Activated CD4-positive, alpha-beta T cell treated with anti-CD3 and anti-CD28 coated beads, Interleukin-2, amount 50 U/mL, for 24 hours (primary cell): Measurements from ENCODE around the gene PHF8.

Experiments
- DNase-seq, 2 donors: peaks; one replicate each; pipeline ENCODE4 v3.0.0-alpha.2; 2020; ENCODE audit warnings: low read depth in 1 of 2, low spot score in 1 of 2

PHF8 gene

DNA sequence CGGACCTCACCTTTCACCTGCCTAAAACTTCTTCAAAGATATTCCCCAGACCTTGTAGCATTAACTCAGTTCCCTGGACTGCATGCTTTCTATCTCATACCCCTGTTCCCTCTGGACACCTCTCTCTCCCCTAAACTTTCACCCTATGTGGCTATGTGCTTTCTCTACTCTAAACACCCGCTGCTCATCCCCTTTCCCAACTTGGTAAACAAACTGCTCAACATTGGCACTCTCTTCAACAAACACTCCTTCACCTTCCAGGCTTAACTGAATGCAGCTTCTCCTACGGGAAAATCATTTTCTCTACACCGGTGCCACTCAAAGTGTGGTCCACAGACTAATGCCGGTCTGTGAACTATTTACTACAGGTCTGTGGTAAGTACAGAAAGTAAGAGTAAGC, 19.9 kb downstream of the PHF8 start:
- DNase-seq: no peak

- no peak for DNase-seq
Measured at GRCh38 chrX:54012830-54013500, 31.3 kb downstream of the PHF8 start.

GRCh38 chrX:54007682-54008081, 36.6 kb downstream of the PHF8 start:
- no peak for DNase-seq

GRCh38 chrX:53997724-53998123, 46.5 kb downstream of the PHF8 start:
- no peak for DNase-seq

DNA sequence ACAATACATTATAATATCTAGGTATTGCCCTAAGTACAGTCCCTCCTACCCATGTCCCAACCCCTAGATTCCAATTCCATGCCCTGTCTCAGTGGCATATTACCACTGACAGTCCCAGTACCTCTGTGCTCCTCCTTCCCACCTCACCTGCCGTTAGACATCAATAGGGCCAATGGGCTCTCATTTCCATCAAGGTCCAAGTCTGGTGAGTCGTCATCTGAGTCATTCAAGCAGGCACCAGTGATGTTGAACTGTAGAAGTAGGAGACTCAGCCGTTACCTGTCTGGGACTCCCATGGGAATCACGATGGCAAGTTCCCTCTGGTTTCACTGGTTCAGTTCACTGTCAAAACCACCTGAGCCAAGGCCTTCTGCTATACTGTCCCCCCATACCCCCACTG, 51.7 kb downstream of the PHF8 start:
- no peak for DNase-seq

DNA sequence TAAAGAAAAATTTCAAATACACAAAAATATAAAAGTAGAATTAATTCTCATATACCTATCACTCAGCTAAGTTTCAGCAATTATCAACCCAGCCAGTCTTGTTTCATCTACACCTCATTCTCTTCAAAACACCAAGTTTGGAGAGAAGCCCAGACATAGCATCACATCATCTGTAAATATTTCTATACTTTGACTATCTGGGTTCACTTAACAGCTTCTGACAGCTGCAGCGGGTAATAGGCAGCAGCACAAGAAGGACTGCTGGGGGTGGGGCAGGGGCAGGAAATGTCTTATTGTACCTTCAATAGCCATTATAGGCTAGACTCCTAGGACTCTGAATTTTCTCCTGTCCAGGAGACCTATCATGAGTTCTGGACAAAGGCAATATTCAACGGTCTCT, 54.1 kb downstream of the PHF8 start:
- DNase-seq: no peak

GRCh38 chrX:53984895-53985294, 59.4 kb downstream of the PHF8 start:
- DNase-seq: no peak

DNA sequence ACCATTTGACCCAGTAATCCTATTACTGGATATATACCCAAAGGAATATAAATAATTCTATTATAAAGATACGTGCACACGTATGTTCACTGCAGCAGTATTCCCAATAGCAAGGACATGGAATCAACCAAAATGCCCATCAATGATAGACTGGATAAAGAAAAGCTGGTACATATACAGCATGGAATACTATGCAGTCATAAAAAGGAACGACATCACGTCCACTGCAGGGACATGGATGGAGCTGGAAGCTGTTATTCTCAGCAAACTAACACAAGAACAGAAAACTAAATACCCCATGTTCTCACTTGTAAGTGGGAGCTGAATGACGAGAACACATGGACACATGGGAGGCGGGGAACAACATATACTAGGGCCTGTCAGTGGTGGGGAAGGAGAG, 69.7 kb downstream of the PHF8 start:
- no peak for DNase-seq

DNA sequence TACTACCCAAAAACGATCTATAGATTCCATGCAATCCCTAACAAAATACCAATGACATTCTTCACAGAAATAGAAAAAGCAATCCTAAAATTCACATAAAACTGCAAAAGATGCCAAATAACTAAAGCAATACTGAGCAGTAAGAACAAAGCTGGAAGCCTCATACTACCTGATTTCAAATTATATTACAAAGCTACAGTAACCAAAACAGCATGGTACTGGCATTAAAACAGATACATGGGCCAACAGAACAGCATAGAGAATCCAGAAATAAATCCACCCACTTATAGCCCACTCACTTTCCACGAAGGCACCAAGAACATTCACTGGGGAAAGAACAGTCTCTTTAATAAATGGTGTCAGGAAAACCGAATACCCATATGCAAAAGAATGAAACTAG, 74.7 kb downstream of the PHF8 start:
- DNase-seq: no peak

DNA sequence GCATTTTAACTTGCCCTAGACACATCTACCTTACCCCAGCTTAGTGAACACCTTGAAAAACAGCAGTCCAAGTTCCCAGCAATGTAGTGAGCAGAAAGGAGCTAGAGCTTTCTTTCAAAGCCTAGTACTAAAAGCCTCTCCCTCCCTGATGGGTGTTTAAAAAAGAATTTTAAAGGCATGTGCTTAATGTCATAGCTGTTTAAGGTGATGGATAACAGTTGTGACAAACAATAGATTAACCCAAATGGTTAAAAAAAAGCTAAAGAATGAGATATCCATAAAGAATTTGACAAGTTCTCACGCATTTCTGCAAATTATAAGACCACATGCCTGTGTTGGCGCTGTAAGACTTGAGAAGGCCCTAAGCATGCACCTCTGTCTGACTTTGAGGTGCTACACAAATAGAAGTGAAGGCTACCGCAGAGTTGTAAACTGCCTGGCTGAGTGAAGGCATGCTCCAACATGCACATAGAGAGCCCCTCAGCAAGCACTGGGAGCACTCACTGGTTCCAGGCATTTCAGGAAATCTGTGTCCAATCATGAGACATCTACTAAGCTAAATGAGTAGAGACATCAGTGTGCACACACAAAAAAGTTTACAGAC, 94.0 kb downstream of the PHF8 start:
- DNase-seq: no peak

GRCh38 chrX:53940180-53940579, 104.1 kb downstream of the PHF8 start:
- DNase-seq: no peak

- DNase-seq: no peak
Measured at GRCh38 chrX:53939127-53939526, 105.1 kb downstream of the PHF8 start.

- DNase-seq: no peak
Measured at GRCh38 chrX:53930515-53931380, 113.5 kb downstream of the PHF8 start.

DNA sequence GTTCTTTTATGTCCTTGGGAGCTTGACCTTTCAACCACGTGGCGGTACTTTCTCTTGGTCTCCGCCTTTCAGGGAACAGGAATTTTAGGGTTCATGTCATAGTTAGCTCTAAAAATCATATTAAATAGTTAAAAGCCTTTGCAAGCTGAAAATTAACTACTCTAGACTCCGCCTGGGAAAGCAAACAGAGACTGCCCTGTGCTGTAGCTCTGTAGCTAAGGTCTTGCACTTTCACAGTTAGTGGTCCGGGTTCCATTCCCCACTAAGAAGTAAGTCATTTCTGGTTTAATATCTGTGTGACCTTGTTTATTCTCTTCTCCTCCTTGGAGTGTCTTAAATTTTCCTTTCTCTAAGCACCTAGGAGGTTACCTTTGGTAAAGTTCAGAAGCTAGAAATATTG, 118.2 kb downstream of the PHF8 start:
- no peak for DNase-seq

GRCh38 chrX:53918702-53919101, 125.6 kb downstream of the PHF8 start:
- DNase-seq: no peak

DNA sequence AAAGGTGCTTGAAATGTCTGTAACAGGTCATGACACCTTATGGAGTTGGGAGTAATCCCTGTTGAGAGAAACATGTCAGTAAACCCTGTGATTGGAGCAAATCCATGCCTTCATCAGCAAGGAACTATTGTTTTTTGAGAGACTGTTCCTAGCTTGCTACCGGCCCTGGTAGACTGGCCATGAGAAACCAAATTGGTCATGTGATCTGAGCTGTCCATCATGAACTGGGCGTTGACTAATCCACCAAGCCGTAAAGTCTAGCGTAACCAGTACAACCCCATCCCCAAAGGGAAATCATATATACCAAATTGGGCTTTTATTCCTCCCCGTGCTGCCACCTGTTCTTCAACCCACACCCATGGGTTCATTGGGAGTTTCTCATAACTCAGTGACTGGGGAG, 143.7 kb downstream of the PHF8 start:
- DNase-seq: no peak

DNA sequence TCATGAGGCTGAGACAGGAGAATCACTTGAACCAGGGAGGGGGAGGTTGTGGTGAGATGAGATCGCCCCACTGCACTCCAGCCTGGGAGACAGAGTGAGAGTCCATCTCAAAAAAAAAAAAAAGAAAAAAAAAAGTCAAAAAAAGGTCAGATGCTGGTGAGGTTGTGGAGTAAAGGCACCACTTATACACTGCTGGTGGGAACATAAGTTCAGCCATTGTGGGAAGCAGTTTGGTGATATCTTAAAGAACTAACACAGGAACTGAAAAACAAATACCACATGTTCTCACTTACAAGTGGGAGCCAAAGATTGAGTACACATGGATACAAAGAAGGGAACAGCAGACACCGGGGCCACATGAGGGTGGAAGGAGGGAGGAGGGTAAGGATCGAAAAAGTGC, 149.0 kb downstream of the PHF8 start:
- no peak for DNase-seq
